Fibroblast of lung (primary cell): Measurements from ENCODE around the gene AURKB.

ENCODE experiments used
- EZH2 ChIP-seq: IDR thresholded peaks from 2 replicates; pipeline ENCODE4 v1.5.1; 2012; ENCODE audit warnings: low read length, control low read depth, mild to moderate bottlenecking; ENCODE audit errors: missing control alignments
- TF ChIP-seq, protein P1 (sequence below), 2 donors: IDR thresholded peaks in 1 of 2; conservative IDR thresholded peaks in 1 of 2; 1 replicate in 1 of 2; 2 replicates in 1 of 2; pipeline ENCODE4 v1.5.1; 2011 to 2012; ENCODE audit warnings: low read length in 2 of 2, control low read depth in 1 of 2, inconsistent platforms in 1 of 2, low read depth in 1 of 2, mild to moderate bottlenecking in 1 of 2

DNA sequence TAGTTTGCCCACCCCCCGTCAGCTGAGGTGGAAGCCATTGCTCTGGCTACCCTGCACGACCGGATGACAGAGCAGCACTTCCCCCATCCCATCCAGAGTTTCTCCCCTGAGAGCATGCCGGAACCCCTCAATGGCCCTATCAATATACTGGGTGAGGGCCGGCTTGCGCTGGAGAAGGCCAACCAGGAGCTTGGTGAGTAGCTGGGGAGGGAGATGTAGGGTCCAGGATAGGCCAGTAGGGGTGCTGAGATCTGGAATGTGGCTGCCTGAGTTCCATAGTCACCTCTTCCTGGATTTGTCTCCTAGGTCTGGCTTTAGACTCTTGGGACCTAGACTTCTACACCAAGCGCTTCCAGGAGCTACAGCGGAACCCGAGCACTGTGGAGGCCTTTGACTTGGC, 45.1 kb upstream of the AURKB start:
- TF ChIP-seq, protein P1, sequence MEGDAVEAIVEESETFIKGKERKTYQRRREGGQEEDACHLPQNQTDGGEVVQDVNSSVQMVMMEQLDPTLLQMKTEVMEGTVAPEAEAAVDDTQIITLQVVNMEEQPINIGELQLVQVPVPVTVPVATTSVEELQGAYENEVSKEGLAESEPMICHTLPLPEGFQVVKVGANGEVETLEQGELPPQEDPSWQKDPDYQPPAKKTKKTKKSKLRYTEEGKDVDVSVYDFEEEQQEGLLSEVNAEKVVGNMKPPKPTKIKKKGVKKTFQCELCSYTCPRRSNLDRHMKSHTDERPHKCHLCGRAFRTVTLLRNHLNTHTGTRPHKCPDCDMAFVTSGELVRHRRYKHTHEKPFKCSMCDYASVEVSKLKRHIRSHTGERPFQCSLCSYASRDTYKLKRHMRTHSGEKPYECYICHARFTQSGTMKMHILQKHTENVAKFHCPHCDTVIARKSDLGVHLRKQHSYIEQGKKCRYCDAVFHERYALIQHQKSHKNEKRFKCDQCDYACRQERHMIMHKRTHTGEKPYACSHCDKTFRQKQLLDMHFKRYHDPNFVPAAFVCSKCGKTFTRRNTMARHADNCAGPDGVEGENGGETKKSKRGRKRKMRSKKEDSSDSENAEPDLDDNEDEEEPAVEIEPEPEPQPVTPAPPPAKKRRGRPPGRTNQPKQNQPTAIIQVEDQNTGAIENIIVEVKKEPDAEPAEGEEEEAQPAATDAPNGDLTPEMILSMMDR (conservative IDR thresholded peaks at IDR 0.05 in 1 of 2, IDR thresholded peaks at IDR 0.05 in 1 of 2; ENCODE audit: low read depth in 1 of 2, low read length in 2 of 2) = no peak
- no peak for TF ChIP-seq EZH2
